SK-N-SH (cell line): ENCODE data around the gene ISCA2. TPM values are rescaled to one million over a fixed set of nuclear protein-coding genes. Genes with fewer than 3 reads are reported as not detected.
A peak's percentile ranks its signal among the peaks of the same experiment; 100 is the strongest.

Experiments
- CTCF ChIA-PET: fragments of 300-600, 350-600 bp; formaldehyde crosslinking; extraction: SDS; loops from one replicate; lab custom pipeline; 2021; lab: Yijun Ruan, JAX
- POLR2A ChIA-PET: fragments of 350-600 bp; sonication (Branson Sonifier 250); formaldehyde crosslinking; extraction: SDS; loops from one replicate; lab custom pipeline; 2020; ENCODE audit warnings: antibody characterized with exemption, inconsistent platforms; lab: Yijun Ruan, JAX
- DNase-seq: peaks from one replicate; pipeline ENCODE4 v3.0.0; 2012
- H2AFZ ChIP-seq: fragments of 200-600 bp; sonication (generic); 2 replicates; pipeline ENCODE4 v1.8.1; 2016; ENCODE audit warnings: antibody characterized with exemption, mild to moderate bottlenecking, low read depth
- H3F3A ChIP-seq: fragments of 200-600 bp; sonication (generic); replicated peaks from 2 replicates; pipeline ENCODE3; 2016; ENCODE audit warnings: antibody characterized with exemption, mild to moderate bottlenecking; ENCODE audit not compliant: insufficient read depth
- H3K27ac ChIP-seq, 2 experiments: fragments of 200-500 bp in 1 of 2; fragments of 200-600 bp in 1 of 2; sonication (Bioruptor generic) in 1 of 2; sonication (generic), shearing (Covaris generic) in 1 of 2; 2 replicates each; pipeline versions ENCODE4 v1.5.1 to v1.6.1; 2014 to 2016; ENCODE audit warnings: low read depth in 2 of 2, inconsistent platforms in 1 of 2, low read length in 1 of 2, mild to moderate bottlenecking in 1 of 2, mixed read lengths in 1 of 2
- H3K27me3 ChIP-seq: fragments of 200-600 bp; sonication (generic), shearing (Covaris generic); 2 replicates; pipeline ENCODE4 v1.6.1; 2016; ENCODE audit warnings: mixed run types; ENCODE audit not compliant: insufficient read depth
- H3K36me3 ChIP-seq, 2 experiments: fragments of 200-500 bp in 1 of 2; fragments of 200-600 bp in 1 of 2; sonication (Bioruptor generic) in 1 of 2; sonication (generic) in 1 of 2; replicated peaks in 1 of 2; 2 replicates each; pipeline versions ENCODE3 to v1.5.1; 2014 to 2016; ENCODE audit warnings: low read length in 1 of 2, mild to moderate bottlenecking in 1 of 2; ENCODE audit not compliant: insufficient read depth in 2 of 2, control insufficient read depth in 1 of 2
- H3K4me1 ChIP-seq, 2 experiments: fragments of 200-500 bp in 1 of 2; fragments of 200-600 bp in 1 of 2; sonication (Bioruptor generic) in 1 of 2; sonication (generic), shearing (Covaris generic) in 1 of 2; 2 replicates each; pipeline versions ENCODE4 v1.5.1 to v1.6.1; 2014 to 2016; ENCODE audit warnings: low read depth in 1 of 2, low read length in 1 of 2, mixed run types in 1 of 2; ENCODE audit not compliant: insufficient read depth in 2 of 2, control insufficient read depth in 1 of 2
- H3K4me2 ChIP-seq: fragments of 200-600 bp; sonication (generic), shearing (Covaris generic); 2 replicates; pipeline ENCODE4 v1.6.1; 2017; ENCODE audit warnings: mixed run types
- H3K4me3 ChIP-seq, 2 experiments: fragments of 200-500 bp in 1 of 2; fragments of 200-600 bp in 1 of 2; sonication (Bioruptor generic) in 1 of 2; sonication (generic), shearing (Covaris generic) in 1 of 2; 2 replicates each; pipeline versions ENCODE4 v1.5.1 to v1.8.1; 2014 to 2016; ENCODE audit warnings: low read depth in 2 of 2, inconsistent platforms in 1 of 2, low read length in 1 of 2, mild to moderate bottlenecking in 1 of 2, mixed read lengths in 1 of 2, moderate library complexity in 1 of 2
- H3K79me2 ChIP-seq: fragments of 200-600 bp; sonication (generic); 2 replicates; pipeline ENCODE4 v1.8.1; 2017; ENCODE audit warnings: mild to moderate bottlenecking; ENCODE audit not compliant: insufficient read depth
- H3K9ac ChIP-seq: fragments of 200-600 bp; sonication (generic); 2 replicates; pipeline ENCODE4 v1.6.1; 2017; ENCODE audit warnings: mixed run types
- H3K9me2 ChIP-seq: fragments of 200-600 bp; sonication (generic); 2 replicates; pipeline ENCODE4 v1.6.1; 2017; ENCODE audit warnings: mixed run types
- H3K9me3 ChIP-seq: fragments of 200-600 bp; sonication (generic); 2 replicates; pipeline ENCODE4 v1.6.1; 2017; ENCODE audit warnings: mixed run types, mild to moderate bottlenecking, moderate library complexity
- H4K20me1 ChIP-seq: fragments of 200-600 bp; sonication (generic); 2 replicates; pipeline ENCODE4 v1.6.1; 2017; ENCODE audit warnings: mild to moderate bottlenecking, mixed run types; ENCODE audit not compliant: insufficient read depth
- EZH2phosphoT487 ChIP-seq: fragments of 200-600 bp; sonication (generic); IDR thresholded peaks from 2 replicates; pipeline ENCODE4 v1.6.1; 2017; ENCODE audit warnings: low read depth, mixed run types, mild to moderate bottlenecking, antibody characterized with exemption, moderate library complexity, borderline replicate concordance
- FOSL2 ChIP-seq: IDR thresholded peaks from 2 replicates; pipeline ENCODE4 v1.4.0; 2012; ENCODE audit warnings: low read depth, mild to moderate bottlenecking, moderate library complexity, borderline replicate concordance
- GATA2 ChIP-seq: sonication (generic); formaldehyde crosslinking; IDR thresholded peaks from 2 replicates; pipeline ENCODE4 v1.5.0; 2020; ENCODE audit warnings: mild to moderate bottlenecking, missing genetic modification reagents
- MXI1 ChIP-seq: IDR thresholded peaks from 2 replicates; pipeline ENCODE4 v1.6.1; 2012; ENCODE audit warnings: mild to moderate bottlenecking, low read depth, low read length, improper control_type of control experiment
- NFIC ChIP-seq: IDR thresholded peaks from 2 replicates; pipeline ENCODE4 v1.4.0; 2012; ENCODE audit warnings: borderline replicate concordance
- NRF1 ChIP-seq: IDR thresholded peaks from 2 replicates; pipeline ENCODE4 v1.6.1; 2012; ENCODE audit warnings: low read depth, mild to moderate bottlenecking, low read length
- RCOR1 ChIP-seq: fragments of 150-350 bp; IDR thresholded peaks from 2 replicates; pipeline ENCODE4 v1.6.1; 2017; ENCODE audit warnings: antibody characterized with exemption, low read length
- RFX5 ChIP-seq: IDR thresholded peaks from 2 replicates; pipeline ENCODE4 v1.6.1; 2012; ENCODE audit warnings: mild to moderate bottlenecking, improper control_type of control experiment, low read length
- RXRA ChIP-seq: IDR thresholded peaks from 2 replicates; pipeline ENCODE4 v1.4.0; 2012; ENCODE audit warnings: low read depth, mild to moderate bottlenecking, borderline replicate concordance
- TCF12 ChIP-seq: IDR thresholded peaks from 2 replicates; pipeline ENCODE4 v1.4.0; 2012
- USF1 ChIP-seq: IDR thresholded peaks from 2 replicates; pipeline ENCODE4 v1.4.0; 2012; ENCODE audit warnings: low read depth, borderline replicate concordance
- YY1 ChIP-seq: IDR thresholded peaks from 2 replicates; pipeline ENCODE4 v1.4.0; 2012; ENCODE audit warnings: low read depth, mild to moderate bottlenecking
- WGBS: methylation state at CpG from one replicate; pipeline ENCODE4 v1.1.6; 2017; ENCODE audit warnings: low lambda C conversion rate; 5-methylcytosine and 5-hydroxymethylcytosine counted together
- polyA plus RNA-seq, 3 experiments: library from polyadenylated mRNA; depleted of rRNA; stranded (reverse); fragments of >200 nt; gene quantifications; 2 replicates each; pipeline ENCODE4 v1.2.3, GENCODE V29; 2012
- TF ChIP-seq, protein P1 (sequence below): IDR thresholded peaks from 2 replicates; pipeline ENCODE4; 2012
- TF ChIP-seq, protein P2 (sequence below): fragments of 150-350 bp; IDR thresholded peaks from 2 replicates; pipeline ENCODE4 v1.6.1; 2017; ENCODE audit warnings: antibody characterized with exemption, low read length, low read depth, borderline replicate concordance

Gene ISCA2
- polyA plus RNA-seq, 1 of the 3 experiments (the other 2 are of a cell fraction), result 51.9 TPM

DNA sequence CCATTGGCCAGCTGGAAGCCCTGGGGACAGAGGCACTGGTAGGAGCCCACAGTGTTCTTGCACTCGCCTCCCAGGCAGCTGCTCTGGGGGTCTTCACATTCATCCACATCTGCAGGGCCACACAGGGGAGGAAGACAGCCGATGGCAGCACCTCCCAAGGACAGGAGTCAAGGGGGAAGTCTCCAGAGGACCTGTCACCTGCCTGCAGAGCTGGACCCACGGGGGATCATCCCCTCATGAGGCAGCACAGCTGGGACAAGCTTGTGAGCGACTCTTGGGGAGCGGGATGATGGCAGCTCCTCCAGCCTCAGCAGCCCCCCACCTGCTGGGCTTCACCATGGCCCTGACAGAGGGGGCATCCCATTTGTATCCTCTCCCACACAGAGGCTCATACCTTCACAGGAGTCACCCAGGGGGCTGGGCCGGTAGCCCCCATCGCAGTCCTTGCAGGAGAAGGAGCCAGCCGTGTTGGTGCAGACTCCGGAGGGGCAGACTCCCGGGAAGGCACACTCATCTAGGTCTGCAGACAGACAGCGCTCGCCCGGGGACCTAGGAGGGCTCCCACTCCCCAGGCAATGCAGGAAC, 15.4 kb downstream of the ISCA2 start:
- DNase-seq, result no peak
- H3K36me3 ChIP-seq, result peaks cover 17 to 72% of the 10 kb centered on the region in 2 experiments
- no peak overlapping the region for H3K9ac ChIP-seq
- no peak overlapping the region for H2AFZ ChIP-seq
- H3K4me3 ChIP-seq, result no peak overlapping the region
- no peaks in the 10 kb centered on the region for H4K20me1 ChIP-seq
- ChIA-PET CTCF (interaction anchor here (0.8 to 3.1 kb wide), 13 partner anchors 9 to 129 kb away, joined by 3 to 28 read pairs (median 4); partner anchors contain the start of gene LTBP2), POLR2A (no interaction called here)
- no peak for TF ChIP-seq NRF1
- H3K27me3 ChIP-seq, result no peaks in the 10 kb centered on the region
- peaks cover 3% of the 10 kb centered on the region for H3F3A ChIP-seq
- no peak overlapping the region for H3K27ac ChIP-seq
- peaks cover 0 to 4% of the 10 kb centered on the region in 2 experiments; a peak in 1 of 4 replicates for H3K4me1 ChIP-seq
- H3K9me2 ChIP-seq, result no peaks in the 10 kb centered on the region
- no peaks in the 10 kb centered on the region for H3K9me3 ChIP-seq
- H3K79me2 ChIP-seq, result no peaks in the 10 kb centered on the region
- no peak overlapping the region for H3K4me2 ChIP-seq
- 93% methylated on average over 3 of the region's 13 CpGs for WGBS

- no peak for DNase-seq
- Histone ChIP-seq H3K36me3 (peaks cover 22 to 71% of the 10 kb centered on the region in 2 experiments), H3K4me3 (no peak overlapping the region), H2AFZ (no peak overlapping the region), H3F3A (peaks cover 3% of the 10 kb centered on the region), H3K9ac (no peak overlapping the region), H3K27ac (no peak overlapping the region)
- 98% methylated on average over 10 of the region's 10 CpGs for WGBS
- POLR2A ChIA-PET, result no interaction called here
- no peak for TF ChIP-seq MXI1
- TF ChIP-seq GATA2 (CRISPR knock-in tag), result no peak
- TF ChIP-seq YY1, result no peak
- TF ChIP-seq FOSL2, result no peak
- TF ChIP-seq, protein P1, sequence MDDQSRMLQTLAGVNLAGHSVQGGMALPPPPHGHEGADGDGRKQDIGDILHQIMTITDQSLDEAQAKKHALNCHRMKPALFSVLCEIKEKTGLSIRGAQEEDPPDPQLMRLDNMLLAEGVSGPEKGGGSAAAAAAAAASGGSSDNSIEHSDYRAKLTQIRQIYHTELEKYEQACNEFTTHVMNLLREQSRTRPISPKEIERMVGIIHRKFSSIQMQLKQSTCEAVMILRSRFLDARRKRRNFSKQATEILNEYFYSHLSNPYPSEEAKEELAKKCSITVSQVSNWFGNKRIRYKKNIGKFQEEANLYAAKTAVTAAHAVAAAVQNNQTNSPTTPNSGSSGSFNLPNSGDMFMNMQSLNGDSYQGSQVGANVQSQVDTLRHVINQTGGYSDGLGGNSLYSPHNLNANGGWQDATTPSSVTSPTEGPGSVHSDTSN, result no peak
- TF ChIP-seq, all 33 proteins: peak for 0
- Histone ChIP-seq H3K9me3 (no peaks in the 10 kb centered on the region), H3K27me3 (no peaks in the 10 kb centered on the region), H3K9me2 (no peaks in the 10 kb centered on the region), H3K79me2 (no peaks in the 10 kb centered on the region), H3K4me2 (no peak overlapping the region), H4K20me1 (no peaks in the 10 kb centered on the region), H3K4me1 (peaks cover 0 to 4% of the 10 kb centered on the region in 2 experiments; a peak in 1 of 4 replicates)
- CTCF ChIA-PET, result interaction anchor here (1.2 to 3.1 kb wide), 5 partner anchors 14 to 101 kb away, joined by 3 to 28 read pairs (median 4); partner anchors contain the start of gene LTBP2
Observed at GRCh38 chr14:74509587-74510222, 16.1 kb downstream of the ISCA2 start.

DNA sequence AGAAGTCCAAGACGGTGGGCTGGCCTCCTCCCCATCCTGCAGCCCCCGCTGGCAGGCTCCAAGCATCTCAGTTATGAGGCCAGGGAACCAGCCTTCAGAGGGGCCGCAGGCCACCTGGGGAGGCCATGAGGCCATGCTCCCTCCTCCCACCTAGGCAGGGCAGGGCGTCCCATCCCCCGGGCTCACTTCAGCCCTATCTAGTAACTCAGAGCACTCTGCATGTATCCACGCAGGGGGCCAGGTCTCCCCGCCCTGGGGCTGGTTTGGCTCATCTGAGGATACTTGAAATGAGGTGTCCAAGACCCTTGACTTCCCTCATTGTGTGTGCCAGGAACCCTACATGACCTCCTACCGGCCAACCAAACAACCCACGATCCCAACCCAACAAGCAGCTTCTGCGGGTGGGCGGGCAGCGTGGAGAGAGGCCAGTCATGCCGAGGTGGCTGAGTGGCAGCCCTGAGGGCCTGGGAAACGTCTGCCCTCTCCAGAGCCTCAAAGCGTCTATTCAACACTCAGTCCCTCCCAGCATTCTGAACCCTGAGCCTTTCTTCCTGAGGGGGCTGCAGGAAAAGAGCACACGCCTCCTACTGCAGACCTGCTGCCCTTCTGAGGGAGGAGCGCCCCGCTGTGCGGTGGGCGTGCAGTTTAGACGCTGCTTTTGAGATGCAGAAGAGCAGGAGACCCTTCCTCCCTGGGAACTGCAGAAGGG, 16.8 kb downstream of the ISCA2 start:
- CTCF ChIA-PET, result interaction anchor here (1.0 to 4.1 kb wide), 3 partner anchors 9 to 100 kb away, joined by 3 to 36 read pairs (median 28); partner anchors contain the start of gene LTBP2
- no peak overlapping the region for H2AFZ ChIP-seq
- no peak overlapping the region for H3K4me2 ChIP-seq
- H3K9me3 ChIP-seq, result no peaks in the 10 kb centered on the region
- H3K79me2 ChIP-seq, result no peaks in the 10 kb centered on the region
- H3K27ac ChIP-seq, result 0 out of 4 replicates have a peak overlapping the region, but pooled peaks of 1 of the 2 experiments have one; percentile 29
- H3K9me2 ChIP-seq, result no peaks in the 10 kb centered on the region
- peaks cover 23 to 68% of the 10 kb centered on the region in 2 experiments for H3K36me3 ChIP-seq
- H3K4me3 ChIP-seq, result no peak overlapping the region
- peak overlapping the region; percentile 19; the same call in 1 of the 2 replicates for H3K9ac ChIP-seq
- DNase-seq, result no peak
- H4K20me1 ChIP-seq, result no peaks in the 10 kb centered on the region
- TF ChIP-seq NFIC (no peak), RXRA (no peak), EZH2phosphoT487 (no peak), RCOR1 (no peak), RFX5 (no peak), TCF12 (no peak), USF1 (no peak)
- TF ChIP-seq, protein P1, result no peak
- TF ChIP-seq, protein P2, sequence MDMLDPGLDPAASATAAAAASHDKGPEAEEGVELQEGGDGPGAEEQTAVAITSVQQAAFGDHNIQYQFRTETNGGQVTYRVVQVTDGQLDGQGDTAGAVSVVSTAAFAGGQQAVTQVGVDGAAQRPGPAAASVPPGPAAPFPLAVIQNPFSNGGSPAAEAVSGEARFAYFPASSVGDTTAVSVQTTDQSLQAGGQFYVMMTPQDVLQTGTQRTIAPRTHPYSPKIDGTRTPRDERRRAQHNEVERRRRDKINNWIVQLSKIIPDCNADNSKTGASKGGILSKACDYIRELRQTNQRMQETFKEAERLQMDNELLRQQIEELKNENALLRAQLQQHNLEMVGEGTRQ, result no peak
- H3F3A ChIP-seq, result peaks cover 5% of the 10 kb centered on the region
- WGBS, result 92% methylated on average over 15 of the region's 21 CpGs
- POLR2A ChIA-PET, result interaction anchor here (0.6 kb wide), 1 partner anchor 555 kb away, joined by 3 read pairs; no protein-coding TSS in a partner anchor
- H3K4me1 ChIP-seq, result peaks cover 0 to 4% of the 10 kb centered on the region in 2 experiments; a peak in 1 of 4 replicates
- H3K27me3 ChIP-seq, result no peaks in the 10 kb centered on the region
